ENCODE results near the gene DCPS.
"Not testable (repeated sequence)": the region's sequence is repeated elsewhere in the genome, so short reads cannot be mapped to it uniquely, and the experiment has no call there.

Gene DCPS

GRCh38 chr11:126345283-126345682, 41.4 kb downstream of the DCPS start:
- no peak for DNase-seq (ENCODE audit: low spot score)

DNA sequence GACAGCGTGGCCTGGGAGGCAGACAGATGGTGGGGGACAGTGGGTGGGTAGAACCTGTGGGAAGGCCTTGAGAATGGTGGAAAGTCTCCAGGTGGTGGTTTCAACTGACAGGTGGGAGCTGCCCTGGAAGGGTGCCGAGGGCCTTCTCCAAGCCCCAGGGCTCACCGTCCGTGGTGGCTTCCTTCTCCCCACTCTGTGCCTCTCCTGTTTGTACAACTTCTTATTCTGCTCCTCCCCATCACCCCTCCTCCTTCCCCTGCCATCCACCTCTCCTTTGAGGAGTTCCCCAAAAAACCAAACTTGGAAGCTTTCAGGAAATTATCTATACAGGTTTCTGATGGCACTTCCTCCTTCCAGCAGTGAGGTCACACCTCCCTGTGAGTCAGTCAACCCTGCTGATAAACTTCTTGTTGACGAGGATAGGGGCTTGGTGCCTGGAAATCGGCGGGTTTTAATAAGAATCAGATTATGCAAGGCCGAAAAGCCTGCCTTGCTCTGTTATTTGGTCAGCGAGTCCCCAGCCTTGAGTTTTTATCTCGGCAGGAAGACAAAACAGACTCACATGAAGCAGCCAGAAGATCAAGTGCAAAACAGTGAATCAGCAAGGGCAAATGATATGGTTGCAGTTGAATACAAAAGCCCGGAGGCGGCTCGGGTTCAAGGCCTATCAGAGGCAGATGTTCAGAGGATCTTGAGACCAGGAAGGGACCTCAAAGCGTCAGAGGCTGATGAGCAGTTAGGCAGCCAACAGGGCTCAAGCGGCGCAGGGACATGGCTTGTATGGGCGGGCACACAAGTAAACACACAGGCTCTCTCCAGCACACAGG, 42.1 kb downstream of the DCPS start:
- no peak for DNase-seq (ENCODE audit: low spot score)

- no peak for DNase-seq (ENCODE audit: low spot score)
Measured at GRCh38 chr11:126346586-126346940, 42.7 kb downstream of the DCPS start.

DNA sequence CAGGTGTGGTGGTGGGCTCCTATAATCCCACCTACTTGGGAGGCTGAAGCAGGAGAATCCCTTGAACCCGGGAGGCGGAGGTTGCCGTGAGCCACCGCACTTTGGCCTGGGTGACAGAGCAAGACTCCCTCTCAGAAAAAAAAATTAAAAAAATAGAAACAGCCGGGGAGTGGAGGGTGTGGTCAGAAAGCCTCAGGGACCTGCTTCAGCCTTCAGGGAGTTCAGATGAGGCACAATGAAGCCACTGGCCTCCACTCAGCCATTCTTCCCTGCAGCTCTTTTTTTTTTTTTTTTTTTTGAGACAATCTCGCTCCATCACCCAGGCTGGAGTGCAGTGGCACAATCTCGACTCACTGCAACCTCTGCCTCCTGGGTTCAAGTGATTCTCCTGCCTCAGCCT, 43.1 kb downstream of the DCPS start:
- not testable (repeated sequence) for DNase-seq (ENCODE audit: low spot score)

GRCh38 chr11:126347751-126348668, 44.1 kb downstream of the DCPS start:
- no peak for DNase-seq (ENCODE audit: low spot score)

- DNase-seq (ENCODE audit: low spot score) = no peak
Measured at GRCh38 chr11:126348806-126349582, 45.1 kb downstream of the DCPS start.

DNA sequence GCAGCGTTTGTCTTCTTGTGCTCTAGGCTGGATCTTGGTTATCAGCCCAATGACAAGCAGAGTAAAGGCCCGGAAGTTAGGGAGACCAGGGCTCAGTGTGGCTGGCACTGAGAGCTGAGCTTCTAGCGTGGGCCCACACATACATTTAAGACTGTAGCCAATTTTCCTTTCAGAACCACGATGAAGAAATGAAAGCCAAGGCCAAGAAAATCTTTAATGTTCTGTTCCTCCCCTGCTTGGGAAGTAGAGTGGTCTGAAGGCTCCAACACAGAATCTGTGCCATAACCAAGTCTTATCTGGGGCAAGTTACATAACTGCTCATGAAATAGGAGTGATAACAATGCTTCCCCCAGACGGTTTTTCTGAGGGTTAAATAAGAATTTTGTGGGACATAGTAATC, 47.0 kb downstream of the DCPS start:
- DNase-seq (ENCODE audit: low spot score) = no peak

DNA sequence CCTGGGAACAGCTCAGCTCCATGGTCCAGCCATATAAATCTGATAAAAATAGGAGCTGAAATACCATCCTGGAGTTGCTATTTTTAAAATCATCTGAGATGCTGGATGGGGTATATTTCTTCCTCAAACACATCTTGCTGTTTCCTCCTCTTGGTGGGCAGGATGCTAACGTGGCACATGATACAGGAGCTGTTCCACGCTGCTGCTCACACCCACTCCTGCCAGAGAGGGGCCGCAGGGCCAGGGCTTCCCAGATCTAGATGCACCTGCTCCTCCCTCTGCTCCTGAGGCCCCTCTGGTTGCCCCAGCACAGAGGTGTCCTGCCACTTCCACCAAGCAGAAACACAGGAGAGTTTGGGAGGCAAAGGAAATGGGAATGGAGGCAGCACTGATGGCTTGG, 48.3 kb downstream of the DCPS start:
- no peak for DNase-seq (ENCODE audit: low spot score)

- DNase-seq (ENCODE audit: low spot score) = no peak
Measured at GRCh38 chr11:126352934-126353801, 49.3 kb downstream of the DCPS start.

DNA sequence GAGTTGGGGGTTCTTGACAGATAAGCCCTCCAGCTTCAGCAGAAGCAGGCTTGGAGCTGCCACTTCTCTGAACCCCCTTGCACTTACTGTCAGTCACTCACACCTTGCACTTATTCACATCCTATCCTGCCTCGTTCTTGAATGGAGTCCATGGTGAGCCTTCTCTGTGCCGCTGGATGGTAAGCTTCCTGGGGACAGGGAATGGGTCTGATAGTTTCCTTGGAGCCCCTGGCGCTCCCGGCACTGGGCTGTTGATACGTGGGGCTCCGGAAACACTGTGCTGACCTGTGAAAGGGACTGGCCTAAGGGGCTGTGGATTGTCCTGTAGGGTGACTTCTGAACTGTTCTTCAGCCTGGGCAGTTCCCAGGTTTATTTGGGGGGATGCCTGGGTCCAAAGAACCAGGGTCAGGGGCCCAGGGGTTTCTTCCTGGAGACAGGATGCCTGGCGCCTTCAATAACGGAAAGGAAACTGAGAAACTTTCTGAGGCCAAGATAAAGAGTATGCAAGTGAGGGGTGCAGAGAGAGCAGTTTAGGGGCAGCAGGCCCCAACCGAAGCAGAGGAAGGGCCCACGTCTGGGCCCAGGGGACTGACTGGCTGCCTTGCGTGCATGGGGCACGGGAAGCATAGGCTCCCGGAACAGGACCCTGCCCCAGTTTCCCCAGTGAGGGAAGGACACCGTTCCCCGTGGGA, 50.9 kb downstream of the DCPS start:
- no peak for DNase-seq (ENCODE audit: low spot score)

DNA sequence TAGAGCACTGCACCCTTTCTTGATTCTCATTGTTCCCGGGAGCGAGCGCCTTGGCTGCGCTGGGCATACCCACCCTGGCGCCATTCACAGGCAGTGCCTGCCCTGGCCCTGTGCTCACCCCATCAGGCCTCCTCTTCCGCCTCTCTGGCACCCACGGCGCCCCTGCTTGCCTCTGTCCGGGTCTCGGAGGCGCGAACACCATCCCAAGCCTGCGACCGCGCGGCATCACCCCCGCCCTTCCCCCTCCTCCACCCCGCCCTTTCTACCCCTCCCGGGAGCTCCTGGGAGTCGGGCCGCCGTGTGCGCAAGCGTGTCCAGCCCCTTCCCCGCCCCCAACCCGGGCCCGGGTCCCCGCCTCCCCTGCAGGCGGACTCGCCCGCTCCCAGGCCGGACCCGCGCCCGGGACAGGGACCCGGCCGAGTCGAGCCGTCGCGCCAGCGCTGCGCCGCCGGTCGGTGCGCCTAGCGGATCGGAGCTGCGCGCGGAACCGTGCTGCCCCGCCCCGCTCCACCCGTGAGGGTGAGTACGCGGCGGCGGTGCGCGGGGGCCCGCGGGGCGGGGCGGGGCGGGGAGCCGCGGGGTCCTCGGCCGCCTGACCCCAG, 51.6 kb downstream of the DCPS start, which contains the start of gene ST3GAL4:
TSS of gene ST3GAL4 (plus strand) at position 363 of the 602 bp plus-strand sequence. CDS start 50,470 bp downstream, outside the sequence.
- DNase-seq (ENCODE audit: low spot score) = peak; percentile 88

GRCh38 chr11:126355926-126356897, 52.4 kb downstream of the DCPS start:
- peak; percentile 92 for DNase-seq (ENCODE audit: low spot score)

- DNase-seq (ENCODE audit: low spot score) = no peak
Measured at GRCh38 chr11:126357055-126357962, 53.4 kb downstream of the DCPS start.

GRCh38 chr11:126357969-126358762, 54.3 kb downstream of the DCPS start:
- DNase-seq (ENCODE audit: low spot score) = no peak

DNA sequence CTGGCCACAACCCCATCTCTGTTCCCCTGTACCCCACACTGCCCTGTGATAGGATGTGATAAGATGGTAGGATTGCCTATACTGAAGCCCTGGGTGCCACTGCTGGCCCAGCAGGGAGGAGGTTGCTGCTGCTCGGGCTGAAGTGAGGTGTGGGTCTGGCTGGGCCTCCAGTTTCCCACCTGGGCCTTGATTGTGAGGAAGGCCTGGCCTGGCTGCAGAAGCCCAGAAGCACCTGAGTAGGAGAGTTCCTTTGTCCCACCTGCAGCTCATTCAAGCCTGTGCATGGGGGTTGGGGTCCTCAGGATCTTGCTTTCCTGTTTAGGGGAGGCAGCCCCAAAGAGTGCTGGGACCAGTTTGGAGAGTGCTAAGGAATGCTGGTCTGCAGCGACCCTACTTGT, 54.9 kb downstream of the DCPS start:
- no peak for DNase-seq (ENCODE audit: low spot score)

- DNase-seq (ENCODE audit: low spot score) = peak; percentile 66
Measured at GRCh38 chr11:126359431-126360048, 55.7 kb downstream of the DCPS start.

DNA sequence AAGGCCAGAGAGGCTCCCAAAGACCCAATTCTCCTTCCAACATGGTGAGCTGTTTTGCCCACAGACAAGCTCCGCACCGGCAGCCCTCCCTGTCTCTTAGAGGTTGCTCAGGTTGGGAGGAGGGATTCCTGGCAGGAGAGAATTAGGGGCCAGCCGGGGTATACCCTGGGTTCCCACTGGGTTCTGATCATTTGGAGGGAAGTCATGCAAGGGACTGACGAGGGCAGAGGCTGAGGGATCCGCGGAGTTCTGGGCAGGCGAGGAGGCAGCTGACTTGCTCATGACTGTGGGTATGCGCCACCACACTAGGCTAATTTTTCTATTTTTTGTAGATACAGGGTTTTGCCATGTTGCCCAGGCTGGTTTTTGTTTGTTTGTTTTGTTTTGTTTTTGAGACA, 56.2 kb downstream of the DCPS start:
- DNase-seq (ENCODE audit: low spot score) = no peak

Measured in putamen (tissue), 1 donor.